Measurements from ENCODE around the gene WDR54. TPM values are rescaled to one million over a fixed set of nuclear protein-coding genes. Genes with fewer than 3 reads are reported as not detected.

Gene WDR54
- total and polyA plus RNA-seq, 10 of the 15 experiments (the other 5 are each of a cell fraction or from before 2014, with no cell fraction given) = 38.2 to 116 (median 89.1) TPM

- SMC1A ChIA-PET (ENCODE audit: uncharacterized antibody, unreplicated experiment) = interaction anchor here (0.7 kb wide), 1 partner anchor 160 kb away, joined by 3 read pairs; no protein-coding TSS in a partner anchor
Measured at GRCh38 chr2:74413001-74413698, 8.4 kb upstream of the WDR54 start.

More at GRCh38 chr2:74413001-74413698, 8.4 kb upstream of the WDR54 start:
- H4K20me1 ChIP-seq (ENCODE audit: control insufficient read depth, insufficient read depth) = no peaks in the 10 kb centered on the region
- H3K27ac ChIP-seq (ENCODE audit: control insufficient read depth, insufficient read depth) = no peak overlapping the region
- ATAC-seq (no peak), FAIRE-seq (no peak), DNase-seq (ENCODE audit: low read depth, low spot score) (no peak)
- no TSS peak for BruUV-seq (replicated peaks)
- H3K27me3 ChIP-seq (replicated peaks in 1 of 2; ENCODE audit: control insufficient read depth in 2 of 2, insufficient read depth in 2 of 2, low read length in 1 of 2) = no peaks in the 10 kb centered on the region
- H3K36me3 ChIP-seq (ENCODE audit: control insufficient read depth in 2 of 2, insufficient read depth in 2 of 2, low read length in 1 of 2) = no peaks in the 10 kb centered on the region
- in situ Hi-C loops (cut with MboI) (no loop called here), intact Hi-C loops (cut with micrococcal nuclease; ENCODE audit: unreplicated experiment) (no loop called here)
- no peaks in the 10 kb centered on the region for H3K9me3 ChIP-seq (replicated peaks; ENCODE audit: control insufficient read depth, insufficient read depth, low read length)
- TF ChIP-seq SREBF1 (IDR thresholded peaks at IDR 0.05; ENCODE audit: low read length) (no peak), BMI1 (IDR thresholded peaks at IDR 0.05; ENCODE audit: borderline replicate concordance) (no peak), RAD51 (IDR thresholded peaks at IDR 0.05) (no peak), PBX3 (IDR thresholded peaks at IDR 0.05; ENCODE audit: insufficient replicate concordance, low read depth, low read length) (no peak), SMAD5 (IDR thresholded peaks at IDR 0.05; ENCODE audit: low read depth) (no peak), ZNF384 (IDR thresholded peaks at IDR 0.05; ENCODE audit: borderline replicate concordance, low read depth, low read length) (no peak), YY1 (IDR thresholded peaks at IDR 0.05; ENCODE audit: low read depth, low read length) (no peak), POU2F2 (IDR thresholded peaks at IDR 0.05; ENCODE audit: borderline replicate concordance, low read depth, low read length) (no peak), CREB1 (IDR thresholded peaks at IDR 0.05; ENCODE audit: low read depth) (no peak)
- peaks cover 32% of the 10 kb centered on the region for H3K4me1 ChIP-seq (ENCODE audit: control insufficient read depth, insufficient read depth, low read length)
- H2AFZ ChIP-seq (ENCODE audit: control insufficient read depth, low read depth, low read length) = peak overlapping the region; percentile 42; the same call in 1 of the 2 replicates
- POLR2A ChIA-PET = interaction anchor here (0.6 kb wide), 1 partner anchor 118 kb away, joined by 3 read pairs; no protein-coding TSS in a partner anchor
- 94% methylated on average over 8 of the region's 8 CpGs for WGBS (ENCODE audit: insufficient coverage, insufficient replicate concordance, low lambda C conversion rate, missing lambda C conversion rate)
- no peak overlapping the region for H3K9ac ChIP-seq (ENCODE audit: control insufficient read depth, insufficient read depth, low read length)
- RAD21 ChIA-PET (ENCODE audit: unreplicated experiment) = no interaction called here
- H3K79me2 ChIP-seq (ENCODE audit: control insufficient read depth, insufficient read depth, low read length) = no peaks in the 10 kb centered on the region
- no peak overlapping the region for H3K4me3 ChIP-seq
- CTCF ChIA-PET = interaction anchor here (0.9 to 1.6 kb wide), 6 partner anchors 21 to 175 kb away, joined by 3 to 4 read pairs (median 3); no protein-coding TSS in a partner anchor
- no peak overlapping the region for H3K4me2 ChIP-seq (ENCODE audit: control insufficient read depth, insufficient read depth)

Data from GM12878 (cell line).